AG04449 (cell line): ENCODE results near the gene MRPL23.

Experiments used
- CTCF ChIA-PET: fragments of 350-600 bp; formaldehyde crosslinking; extraction: SDS; loops from one replicate; lab custom pipeline; 2021; ENCODE audit warnings: antibody characterized with exemption; lab: Yijun Ruan, JAX
- POLR2A ChIA-PET: fragments of 400-600, 350-600 bp; formaldehyde crosslinking; extraction: SDS; loops from one replicate; lab custom pipeline; 2020; ENCODE audit warnings: antibody characterized with exemption, inconsistent platforms; lab: Yijun Ruan, JAX
- DNase-seq: peaks from one replicate; pipeline ENCODE4 v3.0.0-alpha.2; 2010; ENCODE audit warnings: low read depth, low spot score
- H3K4me3 ChIP-seq: 2 replicates; pipeline ENCODE4 v1.5.1; 2011; ENCODE audit warnings: low read depth, mild to moderate bottlenecking, control low read depth, low read length
- TF ChIP-seq, protein P1 (sequence below): IDR thresholded peaks from one replicate; pipeline ENCODE4 v1.5.1; 2011; ENCODE audit warnings: mild to moderate bottlenecking, moderate library complexity, low read length, control low read depth, inconsistent platforms; ENCODE audit not compliant: insufficient read depth; ENCODE audit errors: missing control alignments

Gene MRPL23

GRCh38 chr11:1931341-1932104 lies 15.6 kb upstream of the MRPL23 start:
- no peak overlapping the region for H3K4me3 ChIP-seq
- TF ChIP-seq, protein P1, sequence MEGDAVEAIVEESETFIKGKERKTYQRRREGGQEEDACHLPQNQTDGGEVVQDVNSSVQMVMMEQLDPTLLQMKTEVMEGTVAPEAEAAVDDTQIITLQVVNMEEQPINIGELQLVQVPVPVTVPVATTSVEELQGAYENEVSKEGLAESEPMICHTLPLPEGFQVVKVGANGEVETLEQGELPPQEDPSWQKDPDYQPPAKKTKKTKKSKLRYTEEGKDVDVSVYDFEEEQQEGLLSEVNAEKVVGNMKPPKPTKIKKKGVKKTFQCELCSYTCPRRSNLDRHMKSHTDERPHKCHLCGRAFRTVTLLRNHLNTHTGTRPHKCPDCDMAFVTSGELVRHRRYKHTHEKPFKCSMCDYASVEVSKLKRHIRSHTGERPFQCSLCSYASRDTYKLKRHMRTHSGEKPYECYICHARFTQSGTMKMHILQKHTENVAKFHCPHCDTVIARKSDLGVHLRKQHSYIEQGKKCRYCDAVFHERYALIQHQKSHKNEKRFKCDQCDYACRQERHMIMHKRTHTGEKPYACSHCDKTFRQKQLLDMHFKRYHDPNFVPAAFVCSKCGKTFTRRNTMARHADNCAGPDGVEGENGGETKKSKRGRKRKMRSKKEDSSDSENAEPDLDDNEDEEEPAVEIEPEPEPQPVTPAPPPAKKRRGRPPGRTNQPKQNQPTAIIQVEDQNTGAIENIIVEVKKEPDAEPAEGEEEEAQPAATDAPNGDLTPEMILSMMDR, result no peak
- CTCF ChIA-PET, result interaction anchor here (0.8 to 2.2 kb wide), 2 partner anchors 10 to 49 kb away, joined by 4 to 12 read pairs; no protein-coding TSS in a partner anchor
- DNase-seq, result no peak
- POLR2A ChIA-PET, result no interaction called here

GRCh38 chr11:1932105-1932480 lies 15.0 kb upstream of the MRPL23 start:
- ChIA-PET POLR2A (no interaction called here), CTCF (interaction anchor here (2.2 kb wide), 1 partner anchor 50 kb away, joined by 12 read pairs; no protein-coding TSS in a partner anchor)
- TF ChIP-seq, protein P1, result no peak
- H3K4me3 ChIP-seq, result no peak overlapping the region
- DNase-seq, result no peak

- DNase-seq, result no peak
- TF ChIP-seq, protein P1, result no peak
- no peak overlapping the region for H3K4me3 ChIP-seq
- ChIA-PET POLR2A (no interaction called here), CTCF (interaction anchor here (2.2 kb wide), 1 partner anchor 50 kb away, joined by 12 read pairs; no protein-coding TSS in a partner anchor)
Measured at GRCh38 chr11:1932681-1933080, 14.5 kb upstream of the MRPL23 start.

GRCh38 chr11:1933416-1934334 lies 13.5 kb upstream of the MRPL23 start:
- TF ChIP-seq, protein P1, result no peak
- ChIA-PET CTCF (interaction anchor here (1.3 kb wide), 1 partner anchor 52 kb away, joined by 7 read pairs; no protein-coding TSS in a partner anchor), POLR2A (no interaction called here)
- H3K4me3 ChIP-seq, result no peak overlapping the region
- no peak for DNase-seq

- H3K4me3 ChIP-seq, result no peak overlapping the region
- no peak for DNase-seq
- ChIA-PET POLR2A (no interaction called here), CTCF (interaction anchor here (1.3 kb wide), 1 partner anchor 52 kb away, joined by 7 read pairs; no protein-coding TSS in a partner anchor)
- TF ChIP-seq, protein P1, result no peak
Measured at GRCh38 chr11:1934335-1935155, 12.6 kb upstream of the MRPL23 start.
